ENCODE results near the gene PCYOX1L.

The PCYOX1L gene

DNA sequence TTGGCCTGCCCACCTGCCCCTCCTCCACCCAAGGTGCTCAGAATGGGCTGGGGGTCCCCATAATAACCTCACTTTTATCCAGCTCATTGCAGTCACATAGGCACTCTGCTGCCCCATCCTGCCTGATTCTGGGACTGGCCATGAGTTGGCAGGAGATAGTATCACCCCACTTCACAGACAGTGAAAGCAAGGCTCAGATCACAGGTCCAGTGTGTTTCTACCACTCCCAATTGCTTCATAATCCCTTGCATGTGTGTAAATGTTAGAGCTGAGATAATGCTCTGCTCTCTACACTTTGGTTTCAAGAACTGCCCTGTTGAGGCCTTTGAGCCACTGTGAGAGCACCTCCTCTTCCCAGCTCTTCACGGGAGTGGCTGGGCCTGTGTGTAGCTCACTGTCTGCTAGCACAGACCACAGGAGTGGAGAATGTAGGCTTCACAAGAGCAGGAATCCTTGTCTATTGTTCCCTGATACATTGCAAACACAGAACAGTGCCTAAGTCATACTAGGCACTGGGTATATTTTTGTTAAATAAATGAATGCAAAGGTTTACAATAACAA lies 8.4 kb downstream of the PCYOX1L start:
- in situ Hi-C loops (cut with MboI; ENCODE audit: low sequenced_read_pairs): no loop called here

DNA sequence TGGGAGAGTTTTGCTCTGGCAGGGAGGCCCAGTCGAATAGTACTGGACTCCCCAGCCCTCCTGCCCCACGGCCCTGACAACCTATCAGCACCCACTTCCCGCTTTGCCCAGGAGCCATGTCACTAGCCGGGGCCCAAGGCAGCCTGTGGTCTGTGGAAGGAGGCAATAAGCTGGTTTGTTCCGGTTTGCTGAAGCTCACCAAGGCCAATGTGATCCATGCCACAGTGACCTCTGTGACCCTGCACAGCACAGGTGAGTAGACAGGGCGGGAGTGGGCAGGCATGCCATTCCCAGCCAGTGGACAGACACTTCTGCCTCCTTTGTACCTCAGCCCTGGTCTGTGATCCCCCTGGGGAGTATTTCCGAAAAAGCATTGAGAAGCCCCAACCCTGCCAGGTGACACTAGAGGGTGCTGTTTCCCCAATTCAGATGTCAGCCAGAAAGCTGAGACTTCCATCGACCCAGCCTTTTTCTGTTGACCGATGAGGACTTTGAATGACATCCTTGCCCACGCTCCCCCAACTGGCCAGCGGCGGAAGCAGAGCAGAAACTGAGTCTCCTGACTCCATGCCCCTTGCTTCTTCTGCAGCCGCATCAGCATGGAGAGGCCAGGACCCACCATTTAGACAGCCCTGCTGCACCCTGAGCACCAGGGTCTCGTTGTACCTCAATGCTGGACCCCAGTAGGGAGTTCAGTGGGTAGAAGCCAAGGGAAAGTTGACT lies 9.6 kb downstream of the PCYOX1L start:
- in situ Hi-C loops (cut with MboI; ENCODE audit: low sequenced_read_pairs): no loop called here

DNA sequence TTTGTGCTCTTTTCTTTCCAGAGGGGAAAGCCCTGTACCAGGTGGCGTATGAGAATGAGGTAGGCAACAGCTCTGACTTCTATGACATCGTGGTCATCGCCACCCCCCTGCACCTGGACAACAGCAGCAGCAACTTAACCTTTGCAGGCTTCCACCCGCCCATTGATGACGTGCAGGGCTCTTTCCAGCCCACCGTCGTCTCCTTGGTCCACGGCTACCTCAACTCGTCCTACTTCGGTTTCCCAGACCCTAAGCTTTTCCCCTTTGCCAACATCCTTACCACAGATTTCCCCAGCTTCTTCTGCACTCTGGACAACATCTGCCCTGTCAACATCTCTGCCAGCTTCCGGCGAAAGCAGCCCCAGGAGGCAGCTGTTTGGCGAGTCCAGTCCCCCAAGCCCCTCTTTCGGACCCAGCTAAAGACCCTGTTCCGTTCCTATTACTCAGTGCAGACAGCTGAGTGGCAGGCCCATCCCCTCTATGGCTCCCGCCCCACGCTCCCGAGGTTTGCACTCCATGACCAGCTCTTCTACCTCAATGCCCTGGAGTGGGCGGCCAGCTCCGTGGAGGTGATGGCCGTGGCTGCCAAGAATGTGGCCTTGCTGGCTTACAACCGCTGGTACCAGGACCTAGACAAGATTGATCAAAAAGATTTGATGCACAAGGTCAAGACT lies 10.3 kb downstream of the PCYOX1L start:
- in situ Hi-C loops (cut with MboI; ENCODE audit: low sequenced_read_pairs): no loop called here

DNA sequence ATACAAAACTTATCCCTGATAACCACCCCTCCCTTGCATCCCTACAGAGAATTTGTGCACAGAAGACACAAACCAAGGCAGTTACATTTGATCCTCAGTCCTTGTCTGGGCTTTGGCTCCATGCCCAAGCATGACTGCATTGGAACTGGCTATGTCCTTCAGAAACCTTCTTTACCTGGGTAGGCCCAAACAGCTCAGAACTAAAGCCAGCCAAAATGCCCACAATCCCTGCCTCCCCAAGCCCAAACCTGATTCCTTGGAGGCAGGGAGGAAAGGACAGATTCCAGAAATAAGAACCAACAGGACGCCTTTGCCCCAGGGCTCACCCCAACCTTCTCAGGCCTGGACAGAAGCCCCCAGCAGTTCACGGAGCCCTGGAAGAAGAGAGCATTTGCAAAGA lies 13.0 kb downstream of the PCYOX1L start:
- in situ Hi-C loops (cut with MboI; ENCODE audit: low sequenced_read_pairs): no loop called here

DNA sequence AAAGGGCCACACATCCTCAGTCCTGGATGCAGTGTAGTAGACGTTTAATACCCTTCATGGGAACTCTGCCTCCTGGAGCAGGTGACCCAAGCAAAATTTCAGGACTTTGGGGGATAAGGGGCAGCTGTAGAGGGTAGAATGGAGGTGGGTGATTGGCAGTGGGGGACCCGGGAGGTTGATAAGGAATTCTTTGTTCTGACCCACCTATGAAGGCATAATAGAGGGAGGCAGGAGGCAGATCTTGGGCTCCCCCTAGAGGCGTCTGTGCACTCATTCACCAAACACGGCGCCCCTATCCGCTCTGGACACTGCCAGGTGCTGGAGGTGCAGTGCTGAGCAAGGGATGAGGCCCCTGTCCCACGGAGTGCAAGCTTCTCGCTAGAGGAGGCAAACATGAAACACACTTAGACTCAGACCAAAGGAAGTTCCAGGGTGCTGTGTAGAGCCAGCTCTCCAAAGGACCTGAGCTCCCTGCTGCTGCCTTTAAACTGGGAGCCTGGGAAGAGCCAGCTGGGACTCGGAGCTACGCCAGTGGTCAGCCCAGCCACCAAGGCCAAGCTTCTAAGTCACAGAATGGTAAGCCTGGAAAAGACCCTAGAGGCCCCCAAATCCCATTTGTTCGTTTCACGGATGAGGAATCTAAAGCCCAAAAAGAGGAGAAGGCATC lies 13.6 kb downstream of the PCYOX1L start:
- in situ Hi-C loops (cut with MboI; ENCODE audit: low sequenced_read_pairs): no loop called here

DNA sequence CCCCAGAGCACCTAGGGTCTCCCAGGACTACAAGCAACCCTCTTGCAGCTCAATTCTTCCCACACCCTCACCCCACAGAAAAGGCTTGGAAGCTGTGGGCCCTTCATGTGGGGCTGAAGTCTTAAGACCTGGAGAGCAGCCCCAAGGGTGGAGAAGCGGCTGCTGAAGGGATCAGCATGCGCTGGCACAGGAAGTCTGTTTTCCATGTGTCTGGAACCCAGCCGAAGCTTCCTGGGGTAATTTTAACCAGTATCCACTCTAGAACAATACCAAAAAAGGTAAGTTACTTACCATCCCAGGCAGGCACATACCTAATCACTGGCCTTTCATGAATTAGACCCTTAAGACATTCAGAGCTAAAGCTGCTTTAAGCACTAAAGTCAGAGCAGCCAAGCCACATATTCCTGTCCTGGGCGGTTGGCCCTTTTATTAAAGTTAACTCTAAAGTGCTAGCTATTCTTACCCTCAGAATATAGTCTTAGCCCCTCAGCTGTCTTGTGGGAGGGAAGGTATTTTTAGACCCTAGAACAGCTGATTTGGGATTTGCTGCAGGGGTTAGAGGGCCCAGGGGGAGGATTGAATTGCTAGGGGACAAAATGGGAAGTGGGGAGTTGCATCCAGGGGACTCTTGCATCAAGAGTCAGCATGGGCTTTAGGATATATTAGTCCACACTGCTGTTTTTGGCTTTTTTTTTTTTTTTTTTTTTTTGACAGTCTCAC lies 14.4 kb downstream of the PCYOX1L start:
- in situ Hi-C loops (cut with MboI; ENCODE audit: low sequenced_read_pairs): no loop called here

DNA sequence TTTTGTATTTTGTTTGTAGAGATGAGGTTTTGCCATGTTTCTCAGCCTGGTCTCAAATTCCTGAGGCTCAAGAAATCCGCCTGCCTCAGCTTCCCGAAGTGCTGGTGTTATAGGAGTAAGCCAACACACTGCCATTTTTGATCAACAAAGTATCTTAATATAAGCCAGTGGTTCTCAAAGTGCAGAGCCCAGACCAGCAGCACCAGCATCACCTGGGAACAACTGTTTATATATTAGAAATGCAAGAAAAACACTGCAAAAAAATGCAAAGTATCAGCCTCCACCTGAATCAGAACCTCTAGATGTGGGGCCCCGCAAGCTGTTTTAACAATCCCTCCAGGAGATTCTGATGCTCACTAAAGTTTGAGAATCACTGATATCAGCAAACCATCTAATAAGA lies 15.1 kb downstream of the PCYOX1L start:
- in situ Hi-C loops (cut with MboI; ENCODE audit: low sequenced_read_pairs): no loop called here

DNA sequence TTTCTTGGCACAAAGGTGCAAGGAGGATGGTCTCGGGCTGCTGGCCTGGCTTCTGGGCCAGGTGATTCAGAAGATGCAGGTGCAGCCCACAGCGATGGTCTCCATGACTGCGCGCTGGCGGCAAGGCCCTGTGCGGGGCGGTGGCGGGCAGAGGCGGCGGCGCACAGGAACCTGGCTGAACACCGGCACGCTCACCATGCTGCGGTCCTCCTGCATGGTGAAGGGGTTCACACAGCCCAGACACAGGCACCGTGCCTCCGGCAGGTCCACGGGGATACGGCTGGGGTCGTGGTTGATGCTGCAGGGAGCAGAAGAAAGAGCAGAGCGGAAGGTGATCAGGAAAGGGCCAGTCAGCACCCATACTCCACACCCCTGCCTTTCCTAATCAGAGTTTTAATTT lies 16.5 kb downstream of the PCYOX1L start:
- in situ Hi-C loops (cut with MboI; ENCODE audit: low sequenced_read_pairs): no loop called here

DNA sequence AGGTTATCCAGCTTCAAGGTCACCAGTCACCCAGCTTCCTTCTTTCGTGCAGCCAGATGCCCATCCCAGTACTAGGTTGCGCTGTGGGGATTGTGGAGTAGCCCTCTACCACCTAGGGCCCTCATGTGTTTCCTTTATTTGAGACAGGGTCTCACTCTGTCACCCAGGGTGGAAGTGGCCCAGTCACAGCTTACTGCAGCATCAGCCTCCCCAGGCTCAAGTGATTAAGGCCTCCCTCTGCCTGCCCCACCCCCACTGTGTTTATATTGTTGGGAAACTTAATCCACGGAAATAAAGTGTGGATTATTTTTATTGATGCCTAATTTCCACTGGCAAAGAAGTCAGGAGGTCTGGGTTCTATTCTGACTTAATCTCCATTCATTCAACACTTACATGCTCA lies 17.0 kb downstream of the PCYOX1L start:
- in situ Hi-C loops (cut with MboI; ENCODE audit: low sequenced_read_pairs): no loop called here

DNA sequence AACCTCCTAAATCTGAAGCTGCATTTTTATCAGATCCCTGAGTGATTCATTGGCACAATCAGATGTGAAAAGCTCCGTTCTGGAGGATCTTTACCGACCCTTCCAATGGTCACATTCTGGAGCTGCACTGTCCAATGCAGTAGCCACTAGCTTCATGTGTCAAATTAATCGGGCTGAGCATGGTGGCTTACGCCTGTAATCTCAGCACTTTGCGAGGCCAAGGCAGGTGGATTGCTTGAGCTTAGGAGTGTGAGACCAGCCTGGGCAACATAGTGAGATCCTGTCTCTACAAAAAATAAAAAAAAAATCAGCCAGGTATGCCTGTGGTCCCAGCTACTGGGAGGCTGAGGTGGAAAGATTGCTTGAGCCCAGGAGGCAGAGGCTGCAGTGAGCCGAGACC lies 17.6 kb downstream of the PCYOX1L start:
- in situ Hi-C loops (cut with MboI; ENCODE audit: low sequenced_read_pairs): no loop called here

DNA sequence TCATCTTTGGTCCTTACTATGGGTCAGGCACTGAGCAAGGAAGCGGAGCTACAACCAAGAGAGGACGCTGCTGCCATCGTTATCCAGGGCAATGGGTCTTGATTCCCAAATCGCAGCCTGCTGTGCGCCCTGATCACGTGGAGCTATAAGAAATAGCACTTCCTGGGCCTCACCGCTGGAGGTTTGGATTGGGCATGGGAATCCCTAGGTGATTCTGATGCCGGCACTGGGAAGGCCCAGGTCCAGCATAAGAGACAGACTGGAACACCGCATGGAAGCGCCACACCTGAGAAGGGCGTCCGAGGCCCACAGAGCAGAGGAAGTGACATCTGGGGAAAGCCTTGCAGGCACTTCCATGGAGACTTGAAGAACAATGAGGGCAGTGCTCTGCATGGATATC lies 18.3 kb downstream of the PCYOX1L start:
- in situ Hi-C loops (cut with MboI; ENCODE audit: low sequenced_read_pairs): no loop called here

DNA sequence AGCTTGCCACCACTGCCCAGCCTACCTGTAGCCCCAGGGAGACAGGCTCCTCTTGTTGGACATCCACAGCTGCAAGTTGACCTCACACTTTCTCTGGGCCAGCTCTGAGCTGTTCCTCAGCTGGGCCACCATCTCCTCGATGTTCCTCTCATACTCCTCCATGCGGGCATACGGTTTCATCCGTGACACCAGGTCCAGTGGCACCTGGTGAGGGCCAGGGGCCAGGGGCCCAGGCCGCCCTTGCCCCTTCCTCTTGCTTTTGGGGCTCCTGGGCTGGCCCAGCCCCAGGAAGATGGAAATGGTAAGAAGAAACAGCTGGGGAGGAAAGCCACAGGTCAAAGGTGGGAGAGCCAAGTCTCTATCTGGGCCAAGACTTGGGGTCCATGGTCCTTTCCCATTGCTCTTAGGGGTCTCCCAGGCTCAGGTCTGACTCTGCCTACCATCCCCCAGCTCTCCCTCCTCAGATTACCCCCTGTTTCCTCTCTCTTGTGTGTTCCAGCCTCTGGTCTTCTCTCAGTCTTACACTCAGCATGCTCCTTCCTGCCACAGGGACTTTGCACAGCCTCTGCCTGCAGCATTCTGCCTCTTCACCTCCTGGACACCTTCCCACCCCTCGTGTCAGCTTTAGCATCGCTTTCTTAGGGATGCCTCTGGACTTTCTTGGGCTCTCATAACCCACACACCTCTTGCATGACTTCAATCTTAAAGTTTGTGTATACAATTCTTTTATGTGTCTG lies 19.0 kb downstream of the PCYOX1L start:
- in situ Hi-C loops (cut with MboI; ENCODE audit: low sequenced_read_pairs): no loop called here

DNA sequence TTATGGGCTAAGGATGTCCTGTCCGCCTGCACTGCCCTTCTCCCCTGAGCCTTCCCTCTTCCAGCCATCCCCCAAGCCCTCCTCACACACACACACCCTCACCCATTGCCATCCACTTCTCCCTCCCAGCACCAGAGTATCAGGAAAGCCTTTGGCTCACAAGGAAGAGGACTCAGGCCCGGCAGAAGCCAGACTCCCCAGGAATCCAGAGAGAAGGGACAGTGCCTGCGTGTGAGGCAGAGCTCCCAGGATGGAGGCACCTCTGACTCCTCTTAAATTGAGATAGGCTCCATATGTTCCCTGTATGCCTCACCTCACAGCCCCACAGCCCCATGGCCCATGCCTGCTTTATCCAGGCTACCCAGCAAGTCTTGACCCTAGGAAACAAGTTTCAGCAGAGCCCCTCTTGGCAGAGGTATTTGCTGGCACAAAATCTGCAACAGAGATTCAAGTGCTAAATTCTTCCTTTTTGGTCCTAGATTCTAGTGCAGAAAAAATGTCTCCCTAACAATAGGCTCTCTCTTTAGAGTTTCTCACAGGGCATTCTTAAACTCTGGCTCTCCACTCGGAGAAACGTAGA lies 20.5 kb downstream of the PCYOX1L start:
- in situ Hi-C loops (cut with MboI; ENCODE audit: low sequenced_read_pairs): no loop called here

DNA sequence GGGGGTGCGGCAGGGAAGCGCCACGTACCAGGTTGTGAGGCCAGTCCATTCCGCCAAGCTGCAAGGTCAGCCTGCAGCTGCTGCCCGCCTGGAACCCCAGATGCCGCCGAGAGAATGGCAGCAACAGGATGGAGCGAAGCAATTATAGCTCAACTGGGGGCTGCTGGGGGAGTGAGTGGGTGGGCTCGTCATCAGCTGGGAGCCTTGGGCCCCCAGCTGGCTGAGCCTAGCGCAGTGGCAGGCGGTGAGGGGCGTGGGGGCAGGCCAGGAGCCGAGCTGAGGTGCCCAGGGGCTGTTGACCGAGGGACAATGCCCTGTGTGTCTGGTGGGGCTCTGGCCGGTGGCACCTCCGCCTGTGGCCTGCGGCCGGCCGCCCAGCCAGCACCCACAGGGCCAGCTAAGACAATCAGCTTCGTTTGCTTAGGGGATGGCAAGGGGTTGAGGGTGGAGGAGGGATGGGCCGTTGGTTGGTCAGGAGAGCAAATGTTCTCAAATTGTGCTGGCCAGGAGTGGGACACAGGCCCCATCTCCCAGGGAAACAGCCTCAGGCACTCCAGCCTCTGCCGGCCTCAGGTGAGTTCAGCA lies 21.4 kb downstream of the PCYOX1L start, which contains the start of gene IL17B:
TSS of gene IL17B (minus strand) at position 116 of the 585 bp plus-strand sequence. CDS start at position 49, 67 bp downstream.
- in situ Hi-C loops (cut with MboI; ENCODE audit: low sequenced_read_pairs): no loop called here

DNA sequence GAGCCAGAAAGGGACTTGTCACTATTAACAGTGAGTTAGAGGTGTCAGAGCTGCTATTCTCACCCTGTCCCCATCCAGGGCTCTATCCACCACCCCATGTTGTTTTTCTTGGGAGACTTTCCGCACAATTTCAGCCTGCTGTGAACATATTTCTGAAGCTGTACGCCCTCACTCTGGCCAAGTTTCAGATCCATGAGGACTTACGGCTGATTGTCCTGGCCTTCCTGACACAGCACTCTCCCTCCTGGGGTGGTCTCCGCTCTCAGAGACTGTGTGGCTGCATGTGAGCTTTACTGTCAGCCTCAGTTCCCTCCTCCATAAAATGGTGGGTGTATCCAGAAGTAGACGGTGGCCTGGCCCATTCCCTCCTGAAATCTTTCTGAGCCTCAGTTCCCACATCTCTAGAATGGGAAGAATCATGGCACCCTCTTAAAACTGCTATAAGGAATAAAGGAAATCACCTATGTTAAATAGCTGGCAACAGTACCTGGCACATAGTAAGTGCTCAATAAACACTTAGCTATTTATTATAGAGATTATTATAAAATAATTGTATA lies 22.1 kb downstream of the PCYOX1L start:
- in situ Hi-C loops (cut with MboI; ENCODE audit: low sequenced_read_pairs): no loop called here

DNA sequence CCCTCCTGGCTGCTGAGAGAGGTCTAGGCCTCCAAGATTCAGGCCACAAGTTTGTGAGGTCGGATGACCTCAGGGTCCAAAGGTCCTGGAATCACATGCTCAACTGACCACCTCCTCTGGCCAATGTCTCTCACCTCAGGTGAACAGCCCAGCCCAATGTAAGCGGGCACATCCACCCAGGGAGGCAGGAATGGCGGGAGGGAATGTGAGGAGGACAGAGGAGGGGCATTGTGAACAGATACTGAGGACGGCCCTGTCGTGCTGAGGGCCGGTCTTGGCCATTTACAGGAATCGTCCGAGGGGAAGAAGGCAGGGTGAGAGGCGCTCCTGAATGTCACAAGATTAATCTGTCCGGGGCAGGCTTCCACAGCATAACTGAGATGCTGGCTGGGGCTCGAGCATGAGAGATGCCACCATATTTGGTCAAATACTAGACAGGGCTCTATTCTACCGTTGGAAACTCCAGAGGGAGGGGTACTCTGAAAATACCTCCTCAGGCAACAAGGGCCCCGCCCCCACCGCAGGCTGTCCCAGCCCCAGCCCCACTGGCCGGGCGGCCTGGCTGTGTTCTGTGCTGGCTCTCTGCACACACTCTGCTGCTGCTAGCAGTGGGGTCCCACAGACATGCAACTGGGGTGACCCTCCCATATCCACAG lies 22.7 kb downstream of the PCYOX1L start:
- in situ Hi-C loops (cut with MboI; ENCODE audit: low sequenced_read_pairs): no loop called here

DNA sequence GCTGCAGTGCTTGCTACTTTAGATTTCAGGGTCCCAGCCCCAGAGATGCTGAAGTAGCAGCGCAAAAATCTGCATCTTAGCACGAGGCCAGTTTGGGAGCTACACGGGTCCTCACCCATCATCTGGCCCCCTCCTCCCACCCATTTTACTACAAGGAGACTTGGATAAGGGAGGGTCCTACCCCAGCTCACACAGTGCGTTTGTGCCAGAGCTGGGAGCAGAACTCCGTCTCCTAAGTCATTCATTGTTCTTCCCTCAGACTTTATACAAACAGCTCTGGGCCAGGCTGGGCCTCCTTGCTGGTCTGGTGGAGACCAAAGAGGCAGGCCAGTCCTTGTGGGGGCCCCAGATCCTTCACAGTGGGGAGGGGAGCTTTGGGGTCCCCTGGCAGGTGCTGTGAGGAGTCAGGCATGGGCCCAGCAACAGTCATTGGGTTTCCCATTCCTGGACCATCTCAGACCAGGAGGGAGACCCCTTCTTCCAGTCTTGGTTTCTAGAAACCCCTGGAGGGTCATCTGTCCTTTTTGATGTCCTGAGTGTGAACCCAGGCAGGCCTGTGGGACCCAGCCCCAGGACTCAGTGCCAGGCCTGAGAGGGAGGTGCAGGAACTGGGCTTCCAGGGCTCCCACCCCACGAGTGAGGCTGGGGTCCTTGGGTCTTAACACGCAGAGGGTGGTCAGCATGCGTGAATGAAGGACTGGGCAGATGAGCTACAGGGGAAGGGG lies 23.6 kb downstream of the PCYOX1L start:
- in situ Hi-C loops (cut with MboI; ENCODE audit: low sequenced_read_pairs): no loop called here

DNA sequence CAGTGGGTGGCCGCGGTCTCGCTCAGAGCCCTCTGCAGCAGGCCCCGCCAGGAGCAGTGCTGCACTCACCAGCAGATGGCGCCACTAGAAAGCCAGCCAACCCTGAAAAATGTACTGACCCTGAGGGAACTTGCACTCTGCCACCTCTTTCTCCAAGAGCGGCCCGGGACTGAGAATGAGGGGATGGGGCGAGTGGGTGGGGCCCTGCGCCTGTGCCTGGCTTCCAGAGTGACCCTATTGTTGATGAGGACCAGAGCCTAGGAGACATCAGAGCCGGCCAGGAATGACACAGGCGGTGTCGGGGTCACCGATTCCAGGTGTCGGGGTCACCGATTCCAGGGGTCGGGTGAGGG lies 24.1 kb downstream of the PCYOX1L start:
- in situ Hi-C loops (cut with MboI; ENCODE audit: low sequenced_read_pairs): no loop called here

All from hTERT RPE-1 (cell line).